Measurements from ENCODE around the gene GMPR.

Gene GMPR

DNA sequence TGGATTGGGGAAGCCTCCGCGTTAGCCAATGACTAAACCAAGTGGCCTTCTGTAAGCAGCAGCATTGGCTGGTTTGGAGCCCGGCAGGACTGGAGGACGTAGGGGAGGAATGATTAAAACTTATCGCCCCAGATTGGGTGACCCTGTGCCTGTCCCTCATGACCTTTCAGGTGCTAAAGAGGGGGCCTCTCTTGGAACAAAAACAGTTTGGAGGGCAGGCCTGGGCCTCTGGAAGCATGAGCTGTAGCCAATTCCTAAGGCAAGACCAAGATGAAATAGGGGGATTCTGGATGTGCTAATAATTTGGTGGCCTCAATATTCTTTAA lies 1.4 kb downstream of the GMPR start:
- H3K79me2 ChIP-seq (ENCODE audit: insufficient read depth, low read length): no peaks in the 10 kb centered on the region
- no peak overlapping the region for H3K9ac ChIP-seq (ENCODE audit: low read length)
- no peaks in the 10 kb centered on the region for H3K36me3 ChIP-seq (ENCODE audit: low read length)
- no peaks in the 10 kb centered on the region for H3K9me2 ChIP-seq (replicated peaks; ENCODE audit: insufficient read depth, low read length)
- H2AFZ ChIP-seq (ENCODE audit: low read depth, low read length, severe bottlenecking): no peak overlapping the region
- H3K9me3 ChIP-seq (ENCODE audit: insufficient read depth, low read length): no peaks in the 10 kb centered on the region
- H3K4me2 ChIP-seq (ENCODE audit: low read depth, low read length, poor library complexity, severe bottlenecking): no peak overlapping the region
- no peak overlapping the region for H3K27ac ChIP-seq (ENCODE audit: low read depth, low read length)
- no peaks in the 10 kb centered on the region for H3F3A ChIP-seq (ENCODE audit: insufficient read depth)
- no peak overlapping the region for H3K4me3 ChIP-seq (ENCODE audit: insufficient read depth, low read length, poor library complexity, severe bottlenecking)
- no peaks in the 10 kb centered on the region for H4K20me1 ChIP-seq (ENCODE audit: low read depth, low read length)
- no peaks in the 10 kb centered on the region for H3K27me3 ChIP-seq (ENCODE audit: low read length)
- no peak for TF ChIP-seq EZH2phosphoT487 (conservative IDR thresholded peaks at IDR 0.05; ENCODE audit: low read length)
- TF ChIP-seq CTCF (IDR thresholded peaks at IDR 0.05; ENCODE audit: insufficient read depth, low read length, poor library complexity, severe bottlenecking): no peak

- Histone ChIP-seq H3K9me2 (replicated peaks; ENCODE audit: insufficient read depth, low read length) (no peaks in the 10 kb centered on the region), H3K79me2 (ENCODE audit: insufficient read depth, low read length) (no peaks in the 10 kb centered on the region), H3K4me3 (ENCODE audit: insufficient read depth, low read length, poor library complexity, severe bottlenecking) (no peak overlapping the region), H3K27me3 (ENCODE audit: low read length) (no peaks in the 10 kb centered on the region), H3F3A (ENCODE audit: insufficient read depth) (no peaks in the 10 kb centered on the region), H3K36me3 (ENCODE audit: low read length) (no peaks in the 10 kb centered on the region), H3K9me3 (ENCODE audit: insufficient read depth, low read length) (no peaks in the 10 kb centered on the region), H3K4me2 (ENCODE audit: low read depth, low read length, poor library complexity, severe bottlenecking) (no peak overlapping the region), H2AFZ (ENCODE audit: low read depth, low read length, severe bottlenecking) (no peak overlapping the region), H3K9ac (ENCODE audit: low read length) (no peak overlapping the region), H3K27ac (ENCODE audit: low read depth, low read length) (no peak overlapping the region), H4K20me1 (ENCODE audit: low read depth, low read length) (no peaks in the 10 kb centered on the region)
- TF ChIP-seq EZH2phosphoT487 (conservative IDR thresholded peaks at IDR 0.05; ENCODE audit: low read length) (no peak), CTCF (IDR thresholded peaks at IDR 0.05; ENCODE audit: insufficient read depth, low read length, poor library complexity, severe bottlenecking) (no peak)
Measured at GRCh38 chr6:16240589-16241320, 2.4 kb downstream of the GMPR start.

DNA sequence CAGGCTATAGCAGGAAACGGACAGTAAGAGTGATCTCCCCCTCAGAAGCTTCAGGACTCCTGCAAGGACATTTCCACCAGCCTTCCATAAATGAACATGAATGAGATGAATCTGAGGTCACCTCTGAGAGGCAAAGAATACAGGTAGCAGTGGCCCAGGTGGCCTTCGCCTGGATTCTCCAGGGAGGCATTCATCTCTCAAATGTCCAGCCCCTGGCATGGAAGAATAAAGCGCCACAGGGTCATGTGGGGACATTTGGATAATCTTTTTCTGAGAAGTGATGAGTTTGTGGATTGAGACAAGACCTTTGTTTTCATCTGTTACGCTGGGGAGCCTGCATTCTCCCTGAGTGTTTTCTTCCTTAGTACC lies 2.9 kb downstream of the GMPR start:
- Histone ChIP-seq H3K27ac (ENCODE audit: low read depth, low read length) (no peak overlapping the region), H4K20me1 (ENCODE audit: low read depth, low read length) (no peaks in the 10 kb centered on the region), H3K9me3 (ENCODE audit: insufficient read depth, low read length) (no peaks in the 10 kb centered on the region), H3K4me3 (ENCODE audit: insufficient read depth, low read length, poor library complexity, severe bottlenecking) (no peak overlapping the region), H3K27me3 (ENCODE audit: low read length) (no peaks in the 10 kb centered on the region), H2AFZ (ENCODE audit: low read depth, low read length, severe bottlenecking) (no peak overlapping the region), H3K9me2 (replicated peaks; ENCODE audit: insufficient read depth, low read length) (no peaks in the 10 kb centered on the region), H3K79me2 (ENCODE audit: insufficient read depth, low read length) (no peaks in the 10 kb centered on the region), H3K4me2 (ENCODE audit: low read depth, low read length, poor library complexity, severe bottlenecking) (no peak overlapping the region), H3K36me3 (ENCODE audit: low read length) (no peaks in the 10 kb centered on the region), H3F3A (ENCODE audit: insufficient read depth) (no peaks in the 10 kb centered on the region), H3K9ac (ENCODE audit: low read length) (no peak overlapping the region)
- TF ChIP-seq EZH2phosphoT487 (conservative IDR thresholded peaks at IDR 0.05; ENCODE audit: low read length) (no peak), CTCF (IDR thresholded peaks at IDR 0.05; ENCODE audit: insufficient read depth, low read length, poor library complexity, severe bottlenecking) (no peak)

Measured in SU-DHL-6 (cell line).